ENCODE results near the gene BPGM.

BPGM gene

GRCh38 chr7:134646425-134647305, at the start of gene BPGM:
Gene BPGM (plus strand): TSS chr7:134646853. CDS start chr7:134661508, 14,655 bp downstream.
- DNase-seq: peak; percentile 100

GRCh38 chr7:134599371-134599770, 47.3 kb upstream of the BPGM start:
- DNase-seq: no peak

GRCh38 chr7:134601459-134601858, 45.2 kb upstream of the BPGM start:
- no peak for DNase-seq

- no peak for DNase-seq
Observed at GRCh38 chr7:134602881-134603451, 43.7 kb upstream of the BPGM start.

- peak in 1 of 2 experiments; percentile 48 for DNase-seq
Observed at GRCh38 chr7:134605978-134606923, 40.4 kb upstream of the BPGM start.

GRCh38 chr7:134611611-134612151, 35.0 kb upstream of the BPGM start:
- no peak for DNase-seq

- DNase-seq: no peak
Observed at GRCh38 chr7:134612197-134612596, 34.5 kb upstream of the BPGM start.

- DNase-seq: no peak
Observed at GRCh38 chr7:134613623-134614347, 32.9 kb upstream of the BPGM start.

- DNase-seq: no peak
Observed at GRCh38 chr7:134616611-134617010, 30.0 kb upstream of the BPGM start.

- DNase-seq: no peak
Observed at GRCh38 chr7:134618756-134619530, 27.7 kb upstream of the BPGM start.

- no peak for DNase-seq
Observed at GRCh38 chr7:134619627-134620331, 26.9 kb upstream of the BPGM start.

- no peak for DNase-seq
Observed at GRCh38 chr7:134622303-134622995, 24.2 kb upstream of the BPGM start.

- DNase-seq: no peak
Observed at GRCh38 chr7:134623193-134623592, 23.5 kb upstream of the BPGM start.

- DNase-seq: no peak
Observed at GRCh38 chr7:134625550-134625949, 21.1 kb upstream of the BPGM start.

GRCh38 chr7:134627109-134627774, 19.4 kb upstream of the BPGM start:
- no peak for DNase-seq

- no peak for DNase-seq
Observed at GRCh38 chr7:134627775-134628153, 18.9 kb upstream of the BPGM start.

GRCh38 chr7:134629445-134629844, 17.2 kb upstream of the BPGM start:
- DNase-seq: no peak

- DNase-seq: no peak
Observed at GRCh38 chr7:134630237-134630636, 16.4 kb upstream of the BPGM start.

GRCh38 chr7:134630893-134631292, 15.8 kb upstream of the BPGM start:
- DNase-seq: no peak

GRCh38 chr7:134632052-134632451, 14.6 kb upstream of the BPGM start:
- DNase-seq: no peak

Data from NCI-H1930 (cell line).